Limb (tissue), 2 donors: Measurements from ENCODE around the gene YTHDF1.

ENCODE experiments used
- DNase-seq, 2 donors: peaks; one replicate each; pipeline ENCODE4 v3.0.0-alpha.2; 2016; ENCODE audit errors: extremely low spot score in 2 of 2

Gene YTHDF1

GRCh38 chr20:63248835-63249591 is 33.1 kb upstream of the YTHDF1 start:
- no peak for DNase-seq

GRCh38 chr20:63247671-63248228 is 31.8 kb upstream of the YTHDF1 start:
- no peak for DNase-seq

GRCh38 chr20:63246490-63247288 is 30.8 kb upstream of the YTHDF1 start:
- no peak for DNase-seq

GRCh38 chr20:63244468-63244867 is 28.5 kb upstream of the YTHDF1 start:
- DNase-seq: no peak

GRCh38 chr20:63243604-63244247 is 27.8 kb upstream of the YTHDF1 start:
- no peak for DNase-seq

- no peak for DNase-seq
Measured at GRCh38 chr20:63242736-63243135, 26.8 kb upstream of the YTHDF1 start.

- no peak for DNase-seq
Measured at GRCh38 chr20:63241272-63241671, 25.3 kb upstream of the YTHDF1 start.

- no peak for DNase-seq
Measured at GRCh38 chr20:63240004-63240403, 24.1 kb upstream of the YTHDF1 start.

GRCh38 chr20:63239431-63239830 is 23.5 kb upstream of the YTHDF1 start:
- no peak for DNase-seq

GRCh38 chr20:63238514-63239125 is 22.7 kb upstream of the YTHDF1 start:
- no peak for DNase-seq

GRCh38 chr20:63238031-63238430 is 22.1 kb upstream of the YTHDF1 start:
- DNase-seq: no peak

- no peak for DNase-seq
Measured at GRCh38 chr20:63236116-63236837, 20.3 kb upstream of the YTHDF1 start.

GRCh38 chr20:63235399-63235983 is 19.6 kb upstream of the YTHDF1 start, which contains the start of gene BIRC7:
Gene BIRC7, plus strand, starts transcription at chr20:63235905. Its CDS starts 192 bp downstream, at chr20:63236097.
- DNase-seq: no peak

GRCh38 chr20:63234693-63235398 is 18.9 kb upstream of the YTHDF1 start:
- no peak for DNase-seq

- no peak for DNase-seq
Measured at GRCh38 chr20:63233924-63234323, 18.0 kb upstream of the YTHDF1 start.

GRCh38 chr20:63233061-63233344 is 17.1 kb upstream of the YTHDF1 start:
- no peak for DNase-seq

GRCh38 chr20:63232235-63233060 is 16.5 kb upstream of the YTHDF1 start:
- DNase-seq: no peak

- peak; percentile 71 to 75 for DNase-seq
Measured at GRCh38 chr20:63230800-63231268, 14.9 kb upstream of the YTHDF1 start.

- peak in 1 of 2 donors; percentile 36 for DNase-seq
Measured at GRCh38 chr20:63228806-63229205, 12.9 kb upstream of the YTHDF1 start.
